K562 (cell line): ENCODE measurements around the gene PDCD10. TPM values are rescaled to one million over a fixed set of nuclear protein-coding genes. Genes with fewer than 3 reads are reported as not detected.

Experiments
- ATAC-seq: fragments of 200-7000 bp; cut with Tn5 transposase; 3 replicates; pipeline ENCODE4 v1.9.1; 2020; ENCODE audit warnings: moderate library complexity
- BruUV-seq: library from RNA; stranded (reverse); fragments of 400-500 nt; replicated peaks from 2 replicates; lab custom pipeline; 2021; lab: Mats Ljungman, UMichigan
- CTCF ChIA-PET: fragments of 300-600 bp; formaldehyde crosslinking; extraction: SDS; loops from one replicate; lab custom pipeline; 2021; ENCODE audit warnings: low intra/inter-chr PET ratio; lab: Yijun Ruan, JAX
- POLR2A ChIA-PET: fragments of 300-600, 350-650 bp; sonication (Branson Sonifier 250); formaldehyde crosslinking; extraction: SDS; loops from one replicate; lab custom pipeline; 2021; ENCODE audit warnings: antibody characterized with exemption, inconsistent platforms; lab: Yijun Ruan, JAX
- DNase-seq, 4 experiments: peaks; one replicate each; pipeline versions ENCODE4 v3.0.0 to v3.0.0-alpha.2; 2011 to 2018; ENCODE audit warnings: low spot score in 3 of 4, mixed read lengths in 3 of 4; ENCODE audit errors: extremely low read depth in 1 of 4
- FAIRE-seq: peaks from 2 replicates; lab custom pipeline; 2011; peaks lifted over from hg19 to GRCh38; lab: Jason Lieb, UNC
- H2AFZ ChIP-seq: 2 replicates; pipeline ENCODE4 v1.6.0; 2011; ENCODE audit warnings: low read depth, low read length, control low read depth, inconsistent platforms
- H3K27ac ChIP-seq: fragments of 200-600 bp; 3 replicates; pipeline ENCODE4 v1.8.0; 2011; ENCODE audit warnings: low read depth, mild to moderate bottlenecking, control low read depth, inconsistent platforms, low read length, moderate library complexity, mixed read lengths; ENCODE audit errors: extremely low read depth
- H3K27me3 ChIP-seq, 2 experiments: fragments of 300-600 bp in 1 of 2; 2 replicates in 1 of 2; 3 replicates in 1 of 2; pipeline versions ENCODE4 v1.6.0 to v1.8.0; 2011; ENCODE audit warnings: inconsistent platforms in 2 of 2, low read length in 2 of 2, mild to moderate bottlenecking in 1 of 2, mixed read lengths in 1 of 2, moderate library complexity in 1 of 2; ENCODE audit not compliant: control insufficient read depth in 2 of 2, insufficient read depth in 2 of 2
- H3K36me3 ChIP-seq: fragments of 300-600 bp; 3 replicates; pipeline ENCODE4 v1.8.0; 2011; ENCODE audit warnings: mild to moderate bottlenecking, low read length, inconsistent platforms; ENCODE audit not compliant: control insufficient read depth, insufficient read depth
- H3K4me1 ChIP-seq, 2 experiments: fragments of 200-600 bp in 1 of 2; replicated peaks in 1 of 2; 2 replicates in 1 of 2; 3 replicates in 1 of 2; pipeline versions ENCODE4 v1.5.1 to v1.8.0; 2011; ENCODE audit warnings: inconsistent platforms in 2 of 2, low read length in 2 of 2, mild to moderate bottlenecking in 1 of 2, mixed read lengths in 1 of 2, moderate library complexity in 1 of 2; ENCODE audit not compliant: control insufficient read depth in 2 of 2, insufficient read depth in 2 of 2
- H3K4me2 ChIP-seq: 2 replicates; pipeline ENCODE4 v1.6.1; 2011; ENCODE audit warnings: low read length, control low read depth, inconsistent platforms, mixed read lengths; ENCODE audit not compliant: insufficient read depth
- H3K4me3 ChIP-seq: fragments of 200-600 bp; sonication (generic), shearing (Covaris generic); 2 replicates; pipeline ENCODE4 v1.5.1; 2016; ENCODE audit warnings: control low read depth, inconsistent platforms
- H3K79me2 ChIP-seq: fragments of 200-600 bp; 3 replicates; pipeline ENCODE4 v1.8.0; 2011; ENCODE audit warnings: low read length, inconsistent platforms; ENCODE audit not compliant: control insufficient read depth, insufficient read depth
- H3K9ac ChIP-seq, 2 experiments: 2 replicates each; pipeline versions ENCODE4 v1.6.0 to v1.6.1; 2011; ENCODE audit warnings: low read depth in 2 of 2, low read length in 2 of 2, control low read depth in 1 of 2, inconsistent platforms in 1 of 2, mild to moderate bottlenecking in 1 of 2, mixed read lengths in 1 of 2; ENCODE audit not compliant: insufficient read depth in 1 of 2
- H3K9me1 ChIP-seq: one replicate; pipeline ENCODE4 v1.6.0; 2011; ENCODE audit warnings: inconsistent platforms, mild to moderate bottlenecking, low read length, moderate library complexity; ENCODE audit not compliant: control insufficient read depth, insufficient read depth
- H3K9me3 ChIP-seq: replicated peaks from 2 replicates; pipeline ENCODE4 v1.5.1; 2011; ENCODE audit warnings: low read depth, low read length, inconsistent platforms; ENCODE audit not compliant: control insufficient read depth, insufficient read depth
- H4K20me1 ChIP-seq: replicated peaks from 2 replicates; pipeline ENCODE4 v1.6.1; 2011; ENCODE audit warnings: low read length, inconsistent platforms, mixed read lengths; ENCODE audit not compliant: control insufficient read depth, insufficient read depth
- ARID2 ChIP-seq: fragments of 450-650 bp; IDR thresholded peaks from 2 replicates; pipeline ENCODE4 v1.6.1; 2017; ENCODE audit warnings: antibody characterized with exemption, mild to moderate bottlenecking
- CBFB ChIP-seq: sonication (generic); formaldehyde crosslinking; IDR thresholded peaks from 2 replicates; pipeline ENCODE4 v1.4.0; 2020; ENCODE audit warnings: mild to moderate bottlenecking, missing genetic modification reagents
- CHCHD3 ChIP-seq: fragments of 250-450 bp; sonication (Bioruptor Pico); IDR thresholded peaks from 2 replicates; pipeline ENCODE4 v2.1.2; 2022; ENCODE audit warnings: mild to moderate bottlenecking
- CREB1 ChIP-seq, 2 experiments: sonication (generic) in 1 of 2; formaldehyde crosslinking in 1 of 2; IDR thresholded peaks; 2 replicates each; pipeline versions ENCODE4 v1.6.1 to v1.8.0; 2012 to 2022; ENCODE audit warnings: inconsistent platforms in 1 of 2, mild to moderate bottlenecking in 1 of 2, missing genetic modification reagents in 1 of 2, moderate library complexity in 1 of 2
- DEAF1 ChIP-seq: fragments of 450-650 bp; formaldehyde crosslinking; IDR thresholded peaks from 2 replicates; pipeline ENCODE4 v1.4.0; 2020; ENCODE audit warnings: mild to moderate bottlenecking, moderate library complexity
- E2F3 ChIP-seq: fragments of 250-450 bp; sonication (Bioruptor Pico); IDR thresholded peaks from 2 replicates; pipeline ENCODE4 v1.4.0; 2020; ENCODE audit warnings: mild to moderate bottlenecking
- E2F8 ChIP-seq: fragments of 450-650 bp; IDR thresholded peaks from 2 replicates; pipeline ENCODE4 v1.7.1; 2018; ENCODE audit warnings: mild to moderate bottlenecking, low read depth; ENCODE audit not compliant: partially characterized antibody
- HDAC2 ChIP-seq: fragments of 450-650 bp; IDR thresholded peaks from 2 replicates; pipeline ENCODE4 v1.6.1; 2016; ENCODE audit warnings: mild to moderate bottlenecking
- MAFG ChIP-seq: fragments of 450-650 bp; conservative IDR thresholded peaks from 2 replicates; pipeline ENCODE4 v1.6.1; 2016; ENCODE audit warnings: missing genetic modification characterization, missing compliant biosample characterization
- MYC ChIP-seq, 2 experiments: fragments of 250-450 bp in 1 of 2; sonication (Bioruptor Pico) in 1 of 2; IDR thresholded peaks; 2 replicates each; pipeline versions ENCODE4 v1.5.1 to v1.6.1; 2012 to 2021; ENCODE audit warnings: low read depth in 2 of 2, borderline replicate concordance in 1 of 2, improper control_type of control experiment in 1 of 2, low read length in 1 of 2, mild to moderate bottlenecking in 1 of 2, moderate library complexity in 1 of 2
- NEUROD1 ChIP-seq: fragments of 150-350 bp; IDR thresholded peaks from 2 replicates; pipeline ENCODE4 v1.6.1; 2014; ENCODE audit warnings: borderline replicate concordance, low read length, low read depth; ENCODE audit not compliant: partially characterized antibody
- PHF20 ChIP-seq: fragments of 450-650 bp; IDR thresholded peaks from 2 replicates; pipeline ENCODE4 v1.6.1; 2018; ENCODE audit not compliant: partially characterized antibody
- SMC3 ChIP-seq: conservative IDR thresholded peaks from 2 replicates; pipeline ENCODE4 v1.6.1; 2011; ENCODE audit warnings: low read depth, low read length, improper control_type of control experiment; ENCODE audit not compliant: insufficient read depth
- TAF9B ChIP-seq: fragments of 450-650 bp; IDR thresholded peaks from 2 replicates; pipeline ENCODE4 v1.6.1; 2018; ENCODE audit warnings: mild to moderate bottlenecking; ENCODE audit not compliant: partially characterized antibody
- TCF7L2 ChIP-seq: fragments of 150-350 bp; IDR thresholded peaks from 2 replicates; pipeline ENCODE4 v1.6.1; 2016; ENCODE audit warnings: low read depth, mild to moderate bottlenecking, low read length, moderate library complexity
- THAP12 ChIP-seq: fragments of 250-450 bp; sonication (Bioruptor Pico); IDR thresholded peaks from 2 replicates; pipeline ENCODE4 v1.9.0; 2021; ENCODE audit warnings: mild to moderate bottlenecking, inconsistent platforms
- XRCC3 ChIP-seq: fragments of 450-650 bp; IDR thresholded peaks from 2 replicates; pipeline ENCODE4 v1.6.1; 2017; ENCODE audit warnings: mild to moderate bottlenecking, moderate library complexity
- ZZZ3 ChIP-seq: fragments of 450-650 bp; IDR thresholded peaks from 2 replicates; pipeline ENCODE4 v1.6.1; 2016; ENCODE audit warnings: antibody characterized with exemption, mild to moderate bottlenecking, moderate library complexity
- WGBS: fragments of 100-300 bp; shearing (Covaris generic); methylation state at CpG from one replicate; pipeline ENCODE4 v1.1.6; 2016; ENCODE audit warnings: low coverage, mixed read lengths; ENCODE audit not compliant: insufficient coverage; ENCODE audit errors: missing lambda C conversion rate; 5-methylcytosine and 5-hydroxymethylcytosine counted together
- in situ Hi-C: fragments of 300-500 bp; cut with MboI; formaldehyde crosslinking; loops from 4 replicates; pipeline ENCODE4 v1.15.0; 2018; ENCODE audit warnings: inconsistent platforms, mixed read lengths
- intact Hi-C: fragments of 100-400 bp; cut with micrococcal nuclease; formaldehyde crosslinking; loops from 2 replicates; pipeline ENCODE4 v1.14.2; 2022
- polyA plus RNA-seq, 8 experiments: library from polyadenylated mRNA; depleted of rRNA in 4 of 8; stranded (reverse) in 5 of 8; unstranded in 3 of 8; fragments of >200 nt; fragmentation: Nextera tagmentation in 2 of 8; fragmentation: Illumina TruSeq in 1 of 8; extraction: Ambion mirVana in 2 of 8; extraction: Trizol in 1 of 8; gene quantifications; 2 replicates each; pipeline versions ENCODE4 v1.2.1 to v1.2.3, GENCODE V29; 2011 to 2014; ENCODE audit warnings: inconsistent platforms in 1 of 8, missing spikeins in 1 of 8
- total RNA-seq, 7 experiments: library from RNA; depleted of rRNA in 6 of 7; stranded (reverse); fragments of >200 nt in 6 of 7; fragmentation: Illumina TruSeq in 2 of 7; extraction: Trizol in 2 of 7; gene quantifications; 2 replicates each; pipeline versions ENCODE4 v1.2.1 to v1.2.3, GENCODE V29; 2011 to 2021; ENCODE audit warnings: low replicate concordance in 1 of 7

Gene PDCD10
- total and polyA plus RNA-seq, 9 of the 15 experiments (the other 6 are each of a cell fraction or from before 2014, with no cell fraction given): 121 to 476 (median 232) TPM

GRCh38 chr3:167644611-167645010 lies 90.1 kb downstream of the PDCD10 start:
- Histone ChIP-seq H3K4me1 (no peaks in the 10 kb centered on the region), H3K27ac (no peak overlapping the region), H3K79me2 (no peaks in the 10 kb centered on the region), H3K9me1 (no peaks in the 10 kb centered on the region), H3K9ac (no peak overlapping the region), H3K36me3 (no peaks in the 10 kb centered on the region), H2AFZ (no peak overlapping the region), H3K4me3 (no peak overlapping the region), H3K9me3 (no peaks in the 10 kb centered on the region), H3K27me3 (no peaks in the 10 kb centered on the region), H3K4me2 (no peak overlapping the region), H4K20me1 (no peaks in the 10 kb centered on the region)
- no peak for FAIRE-seq
- CTCF ChIA-PET: no interaction called here
- intact Hi-C loops: no loop called here
- in situ Hi-C loops: no loop called here
- no peak for ATAC-seq
- WGBS: 0% methylated on average over 1 of the region's 1 CpG
- POLR2A ChIA-PET: interaction anchor here (0.9 kb wide), 1 partner anchor 9 kb away, joined by 3 read pairs; the partner anchor contains the start of gene WDR49
- no TSS peak for BruUV-seq
- DNase-seq: no peak
- TF ChIP-seq E2F3 (CRISPR knock-in tag) (no peak), ARID2 (no peak), DEAF1 (CRISPR knock-in tag) (no peak), TAF9B (no peak), CREB1 (IDR thresholded peaks at IDR 0.05) (no peak), CREB1 (CRISPR knock-in tag; IDR thresholded peaks at IDR 0.05) (no peak), CBFB (CRISPR knock-in tag) (no peak), E2F8 (no peak), HDAC2 (no peak), PHF20 (no peak), TCF7L2 (no peak), ZZZ3 (no peak), CHCHD3 (no peak), THAP12 (CRISPR knock-in tag) (no peak), XRCC3 (no peak), NEUROD1 (no peak), SMC3 (no peak), MYC (IDR thresholded peaks at IDR 0.05; ENCODE audit: low read depth, low read length) (no peak), MYC (CRISPR knock-in tag; IDR thresholded peaks at IDR 0.05; ENCODE audit: borderline replicate concordance, low read depth) (no peak), MAFG (tag) (no peak)
